OCI-LY3 (cell line): Measurements from ENCODE around the gene AADAC.

Experiments
- H2AFZ ChIP-seq: fragments of 200-600, 300-600 bp; shearing (Covaris generic); 2 replicates; pipeline ENCODE4 v1.6.0; 2014; ENCODE audit warnings: antibody characterized with exemption, low read depth, low read length
- H3K27ac ChIP-seq: fragments of 200-600, 300-600 bp; sonication (generic); 2 replicates; pipeline ENCODE4 v1.5.1; 2014; ENCODE audit warnings: mild to moderate bottlenecking, low read length, moderate library complexity, mixed read lengths
- H3K27me3 ChIP-seq: fragments of 200-600, 300-600 bp; sonication (generic); 2 replicates; pipeline ENCODE4 v1.6.1; 2014; ENCODE audit warnings: low read depth, low read length, mixed read lengths
- H3K36me3 ChIP-seq: fragments of 200-600, 300-600 bp; sonication (generic); replicated peaks from 2 replicates; pipeline ENCODE3; 2014; ENCODE audit warnings: low read depth, low read length, mixed read lengths
- H3K4me1 ChIP-seq: fragments of 300-600, 200-600 bp; sonication (generic); 2 replicates; pipeline ENCODE4 v1.6.1; 2014; ENCODE audit warnings: low read length, mixed read lengths
- H3K4me2 ChIP-seq: fragments of 200-600, 300-600 bp; sonication (generic); 2 replicates; pipeline ENCODE4 v1.6.1; 2014; ENCODE audit warnings: low read length, mixed read lengths
- H3K4me3 ChIP-seq: fragments of 300-600, 200-600 bp; sonication (generic); 2 replicates; pipeline ENCODE4 v1.5.1; 2014; ENCODE audit warnings: antibody characterized with exemption, mild to moderate bottlenecking, low read length, moderate library complexity
- H3K79me2 ChIP-seq: fragments of 300-600, 200-600 bp; shearing (Covaris generic); 2 replicates; pipeline ENCODE4 v1.6.1; 2014; ENCODE audit warnings: mild to moderate bottlenecking, low read length, mixed read lengths
- H3K9ac ChIP-seq: fragments of 300-600, 200-600 bp; shearing (Covaris generic); 2 replicates; pipeline ENCODE4 v1.6.0; 2014; ENCODE audit warnings: mild to moderate bottlenecking, low read length, moderate library complexity
- H3K9me3 ChIP-seq: fragments of 200-600, 300-600 bp; shearing (Covaris generic); 2 replicates; pipeline ENCODE4 v1.6.1; 2014; ENCODE audit warnings: low read length, mixed read lengths; ENCODE audit not compliant: insufficient read depth
- H4K20me1 ChIP-seq: fragments of 200-600, 300-600 bp; sonication (generic); 2 replicates; pipeline ENCODE4 v1.6.1; 2016; ENCODE audit warnings: low read length, mixed read lengths; ENCODE audit not compliant: insufficient read depth
- CTCF ChIP-seq: fragments of 200-600, 300-600 bp; sonication (generic); IDR thresholded peaks from 2 replicates; pipeline ENCODE4 v1.5.1; 2014; ENCODE audit warnings: antibody characterized with exemption, low read length, low read depth
- EZH2phosphoT487 ChIP-seq: fragments of 200-600 bp; shearing (Covaris generic); IDR thresholded peaks from 2 replicates; pipeline ENCODE4 v1.6.1; 2018; ENCODE audit warnings: antibody characterized with exemption, mixed run types, low read depth

AADAC gene

GRCh38 chr3:151818361-151818760 lies 4.4 kb downstream of the AADAC start:
- Histone ChIP-seq H3K4me1 (no peaks in the 10 kb centered on the region), H3K9me3 (no peaks in the 10 kb centered on the region)

DNA sequence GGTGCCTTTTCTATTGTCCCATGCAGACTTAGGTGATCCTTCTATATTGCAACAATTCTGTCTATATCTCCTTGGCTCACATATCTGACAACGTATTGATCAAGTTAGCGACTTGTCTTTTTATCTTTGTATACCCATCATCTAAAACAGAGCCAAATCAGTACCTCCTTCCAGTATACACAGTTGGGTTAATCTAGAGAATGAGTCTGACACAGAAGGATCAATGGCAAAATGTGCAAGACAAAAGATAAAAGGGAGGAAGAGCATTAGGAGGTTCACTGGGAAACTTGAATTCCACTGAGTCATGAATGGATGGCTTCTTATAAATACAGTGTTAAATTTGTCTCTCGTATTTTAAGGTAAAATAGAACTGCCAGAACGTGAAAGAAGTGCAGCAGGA lies 6.0 kb downstream of the AADAC start:
- Histone ChIP-seq H4K20me1 (no peaks in the 10 kb centered on the region), H3K27me3 (0 out of 2 replicates have a peak, but pooled peaks cover 5% of the 10 kb centered on the region), H3K4me3 (no peak overlapping the region), H3K4me2 (no peak overlapping the region), H3K79me2 (no peaks in the 10 kb centered on the region), H3K4me1 (no peaks in the 10 kb centered on the region), H3K9me3 (no peaks in the 10 kb centered on the region), H3K27ac (no peak overlapping the region), H3K9ac (no peak overlapping the region), H3K36me3 (no peaks in the 10 kb centered on the region), H2AFZ (no peak overlapping the region)
- no peak for TF ChIP-seq CTCF
- no peak for TF ChIP-seq EZH2phosphoT487

More at GRCh38 chr3:151818361-151818760, 4.4 kb downstream of the AADAC start:
- H3K36me3 ChIP-seq = no peaks in the 10 kb centered on the region
- H3K27ac ChIP-seq = no peak overlapping the region
- no peaks in the 10 kb centered on the region for H4K20me1 ChIP-seq
- H3K4me2 ChIP-seq = no peak overlapping the region
- H3K27me3 ChIP-seq = 0 out of 2 replicates have a peak, but pooled peaks cover 5% of the 10 kb centered on the region
- H2AFZ ChIP-seq = no peak overlapping the region
- H3K79me2 ChIP-seq = no peaks in the 10 kb centered on the region
- no peak overlapping the region for H3K9ac ChIP-seq
- H3K4me3 ChIP-seq = no peak overlapping the region
- TF ChIP-seq CTCF (no peak), EZH2phosphoT487 (no peak)

DNA sequence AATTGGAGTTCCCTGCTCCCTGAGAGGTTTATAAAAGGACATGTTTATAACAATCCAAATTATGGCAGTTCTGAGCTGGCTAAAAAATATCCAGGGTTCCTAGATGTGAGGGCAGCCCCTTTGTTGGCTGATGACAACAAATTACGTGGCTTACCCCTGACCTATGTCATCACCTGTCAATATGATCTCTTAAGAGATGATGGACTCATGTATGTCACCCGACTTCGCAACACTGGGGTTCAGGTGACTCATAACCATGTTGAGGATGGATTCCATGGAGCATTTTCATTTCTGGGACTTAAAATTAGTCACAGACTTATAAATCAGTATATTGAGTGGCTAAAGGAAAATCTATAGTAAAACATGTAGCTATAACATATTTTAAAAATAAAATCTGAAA lies 13.9 kb downstream of the AADAC start:
- Histone ChIP-seq H3K27me3 (no peaks in the 10 kb centered on the region; the same call in 1 of the 2 replicates), H4K20me1 (no peaks in the 10 kb centered on the region), H3K4me2 (no peak overlapping the region), H3K36me3 (no peaks in the 10 kb centered on the region), H3K4me3 (no peak overlapping the region), H3K4me1 (no peaks in the 10 kb centered on the region), H2AFZ (no peak overlapping the region), H3K79me2 (no peaks in the 10 kb centered on the region), H3K9ac (no peak overlapping the region), H3K9me3 (no peaks in the 10 kb centered on the region), H3K27ac (no peak overlapping the region)
- no peak for TF ChIP-seq EZH2phosphoT487

GRCh38 chr3:151835751-151836525 lies 22.0 kb downstream of the AADAC start:
- Histone ChIP-seq H3K36me3 (no peaks in the 10 kb centered on the region), H3K9me3 (no peaks in the 10 kb centered on the region), H3K4me1 (0 out of 2 replicates have a peak, but pooled peaks cover 4% of the 10 kb centered on the region), H3K4me3 (no peak overlapping the region), H2AFZ (no peak overlapping the region), H3K79me2 (no peaks in the 10 kb centered on the region), H3K27me3 (no peaks in the 10 kb centered on the region; the same call in 1 of the 2 replicates), H3K9ac (no peak overlapping the region), H3K4me2 (no peak overlapping the region), H4K20me1 (no peaks in the 10 kb centered on the region), H3K27ac (no peak overlapping the region)
- TF ChIP-seq CTCF = no peak
